GM12874 (cell line): ENCODE measurements around the gene CNST.

Experiments
- CTCF ChIP-seq: IDR thresholded peaks from 2 replicates; pipeline ENCODE4 v1.5.1; 2011; ENCODE audit warnings: low read depth, mild to moderate bottlenecking, control low read depth, low read length, moderate library complexity; ENCODE audit not compliant: insufficient read depth

CNST gene

GRCh38 chr1:246642719-246643118 is 76.5 kb downstream of the CNST start:
- TF ChIP-seq CTCF, result no peak

GRCh38 chr1:246647113-246647512 is 80.9 kb downstream of the CNST start:
- TF ChIP-seq CTCF, result no peak

GRCh38 chr1:246647513-246647912 is 81.3 kb downstream of the CNST start:
- TF ChIP-seq CTCF, result no peak

- TF ChIP-seq CTCF, result no peak
These were observed 84.9 kb downstream of the CNST start for GRCh38 chr1:246651012-246651695.

- no peak for TF ChIP-seq CTCF
These were observed 92.3 kb downstream of the CNST start for GRCh38 chr1:246658567-246658966.

- TF ChIP-seq CTCF, result no peak
These were observed 93.4 kb downstream of the CNST start for GRCh38 chr1:246659594-246660140.

GRCh38 chr1:246661451-246661850 is 95.2 kb downstream of the CNST start:
- TF ChIP-seq CTCF, result no peak
